NB4 (cell line): ENCODE data around the gene KMT2B.
A peak's percentile ranks its signal among the peaks of the same experiment; 100 is the strongest.

Source experiments
- MYC ChIP-seq: IDR thresholded peaks from 2 replicates; pipeline ENCODE4 v1.6.1; 2011; ENCODE audit warnings: low read depth, low read length
- POLR2A ChIP-seq: IDR thresholded peaks from 2 replicates; pipeline ENCODE4 v1.6.1; 2011; ENCODE audit warnings: mild to moderate bottlenecking; ENCODE audit not compliant: insufficient read length; ENCODE audit errors: extremely low read depth
- TF ChIP-seq, protein P1 (sequence below): IDR thresholded peaks from one replicate; pipeline ENCODE4 v1.5.1; 2012; ENCODE audit warnings: low read depth, low read length

DNA sequence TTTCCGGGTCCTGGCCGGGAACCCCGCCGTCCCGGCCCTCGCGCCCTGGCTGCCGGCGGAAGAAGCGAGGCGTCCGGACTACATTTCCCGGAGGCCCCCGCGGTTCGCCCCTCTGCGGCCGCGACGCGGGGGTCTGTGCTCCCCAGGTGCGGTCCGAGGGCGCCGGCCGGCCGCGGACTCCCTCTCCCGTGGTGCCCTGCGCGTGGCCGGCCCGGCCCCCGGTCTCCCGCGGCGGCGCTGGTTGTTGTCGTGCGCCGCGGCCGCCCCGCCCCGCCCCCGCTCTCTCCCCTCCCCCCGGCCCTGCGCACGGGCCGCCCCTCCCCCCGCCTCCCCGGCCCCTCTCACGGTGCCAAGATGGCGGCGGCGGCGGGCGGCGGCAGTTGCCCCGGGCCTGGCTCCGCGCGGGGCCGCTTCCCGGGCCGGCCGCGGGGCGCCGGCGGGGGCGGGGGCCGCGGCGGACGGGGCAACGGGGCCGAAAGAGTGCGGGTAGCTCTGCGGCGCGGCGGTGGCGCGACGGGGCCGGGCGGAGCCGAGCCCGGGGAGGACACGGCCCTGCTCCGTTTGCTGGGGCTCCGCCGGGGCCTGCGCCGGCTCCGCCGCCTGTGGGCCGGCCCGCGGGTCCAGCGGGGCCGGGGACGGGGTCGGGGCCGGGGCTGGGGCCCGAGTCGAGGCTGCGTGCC lies at the start of gene KMT2B:
- TF ChIP-seq POLR2A (peak; percentile 9), MYC (no peak)
- TF ChIP-seq, protein P1, sequence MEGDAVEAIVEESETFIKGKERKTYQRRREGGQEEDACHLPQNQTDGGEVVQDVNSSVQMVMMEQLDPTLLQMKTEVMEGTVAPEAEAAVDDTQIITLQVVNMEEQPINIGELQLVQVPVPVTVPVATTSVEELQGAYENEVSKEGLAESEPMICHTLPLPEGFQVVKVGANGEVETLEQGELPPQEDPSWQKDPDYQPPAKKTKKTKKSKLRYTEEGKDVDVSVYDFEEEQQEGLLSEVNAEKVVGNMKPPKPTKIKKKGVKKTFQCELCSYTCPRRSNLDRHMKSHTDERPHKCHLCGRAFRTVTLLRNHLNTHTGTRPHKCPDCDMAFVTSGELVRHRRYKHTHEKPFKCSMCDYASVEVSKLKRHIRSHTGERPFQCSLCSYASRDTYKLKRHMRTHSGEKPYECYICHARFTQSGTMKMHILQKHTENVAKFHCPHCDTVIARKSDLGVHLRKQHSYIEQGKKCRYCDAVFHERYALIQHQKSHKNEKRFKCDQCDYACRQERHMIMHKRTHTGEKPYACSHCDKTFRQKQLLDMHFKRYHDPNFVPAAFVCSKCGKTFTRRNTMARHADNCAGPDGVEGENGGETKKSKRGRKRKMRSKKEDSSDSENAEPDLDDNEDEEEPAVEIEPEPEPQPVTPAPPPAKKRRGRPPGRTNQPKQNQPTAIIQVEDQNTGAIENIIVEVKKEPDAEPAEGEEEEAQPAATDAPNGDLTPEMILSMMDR: no peak
